Neuron (in vitro differentiated cells): ENCODE results near the gene CALY.
"Not testable (repeated sequence)": the region's sequence is repeated elsewhere in the genome, so short reads cannot be mapped to it uniquely, and the experiment has no call there.

ENCODE experiments used
- H2AFZ ChIP-seq: one replicate; pipeline ENCODE4 v1.6.1; 2013; ENCODE audit warnings: low read depth, mild to moderate bottlenecking, inconsistent platforms, low read length, moderate library complexity
- H3K27me3 ChIP-seq: one replicate; pipeline ENCODE4 v1.6.1; 2013; ENCODE audit warnings: low read length; ENCODE audit not compliant: insufficient read depth
- H3K36me3 ChIP-seq: one replicate; pipeline ENCODE4 v1.6.1; 2013; ENCODE audit warnings: low read length; ENCODE audit not compliant: insufficient read depth
- H3K4me1 ChIP-seq: one replicate; pipeline ENCODE4 v1.6.1; 2013; ENCODE audit warnings: low read length; ENCODE audit not compliant: insufficient read depth
- H3K4me3 ChIP-seq: 2 replicates; pipeline ENCODE4 v1.5.1; 2013; ENCODE audit warnings: mild to moderate bottlenecking, low read length, moderate library complexity
- H3K9me3 ChIP-seq: one replicate; pipeline ENCODE4 v1.6.1; 2013; ENCODE audit warnings: low read length

CALY gene

DNA sequence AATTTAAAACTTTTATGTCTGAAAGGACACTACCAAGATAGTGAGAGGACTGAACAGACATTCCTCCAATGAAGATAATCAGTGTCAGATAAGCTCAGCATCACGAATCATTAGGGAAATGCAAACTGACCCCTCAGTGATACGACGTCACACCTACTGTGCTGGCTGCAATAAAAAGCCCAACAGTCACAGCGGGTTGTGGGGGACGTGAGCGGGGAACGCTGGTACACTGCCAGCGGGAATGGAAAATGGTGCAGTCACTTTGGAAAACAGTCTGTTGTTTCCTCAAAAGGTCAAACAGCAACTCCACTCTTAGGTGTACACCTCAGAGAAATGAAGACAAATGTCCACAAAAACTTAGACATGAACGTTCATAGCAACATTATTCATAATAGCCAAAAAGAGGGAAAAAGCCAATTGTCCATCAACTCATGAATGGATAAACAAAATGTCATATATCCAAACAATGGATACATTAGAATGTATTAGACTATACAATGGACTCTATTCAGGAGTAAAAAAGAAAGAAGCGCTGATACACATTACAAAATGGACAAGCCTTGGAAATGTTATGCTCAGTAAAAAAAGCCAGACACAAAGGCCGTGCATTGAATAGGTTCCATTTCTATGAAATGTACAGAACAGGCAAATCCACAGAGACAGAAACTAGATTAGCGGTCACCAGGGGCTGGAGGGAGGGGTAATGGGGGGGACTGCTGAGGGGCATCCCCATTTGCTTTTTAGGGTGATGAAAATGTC is 38.8 kb upstream of the CALY start:
- Histone ChIP-seq H3K4me1 (peaks cover 19% of the 10 kb centered on the region), H3K27me3 (no peaks in the 10 kb centered on the region), H2AFZ (no peak overlapping the region), H3K36me3 (peaks cover 8% of the 10 kb centered on the region), H3K4me3 (no peak overlapping the region), H3K9me3 (peaks cover 2% of the 10 kb centered on the region)

DNA sequence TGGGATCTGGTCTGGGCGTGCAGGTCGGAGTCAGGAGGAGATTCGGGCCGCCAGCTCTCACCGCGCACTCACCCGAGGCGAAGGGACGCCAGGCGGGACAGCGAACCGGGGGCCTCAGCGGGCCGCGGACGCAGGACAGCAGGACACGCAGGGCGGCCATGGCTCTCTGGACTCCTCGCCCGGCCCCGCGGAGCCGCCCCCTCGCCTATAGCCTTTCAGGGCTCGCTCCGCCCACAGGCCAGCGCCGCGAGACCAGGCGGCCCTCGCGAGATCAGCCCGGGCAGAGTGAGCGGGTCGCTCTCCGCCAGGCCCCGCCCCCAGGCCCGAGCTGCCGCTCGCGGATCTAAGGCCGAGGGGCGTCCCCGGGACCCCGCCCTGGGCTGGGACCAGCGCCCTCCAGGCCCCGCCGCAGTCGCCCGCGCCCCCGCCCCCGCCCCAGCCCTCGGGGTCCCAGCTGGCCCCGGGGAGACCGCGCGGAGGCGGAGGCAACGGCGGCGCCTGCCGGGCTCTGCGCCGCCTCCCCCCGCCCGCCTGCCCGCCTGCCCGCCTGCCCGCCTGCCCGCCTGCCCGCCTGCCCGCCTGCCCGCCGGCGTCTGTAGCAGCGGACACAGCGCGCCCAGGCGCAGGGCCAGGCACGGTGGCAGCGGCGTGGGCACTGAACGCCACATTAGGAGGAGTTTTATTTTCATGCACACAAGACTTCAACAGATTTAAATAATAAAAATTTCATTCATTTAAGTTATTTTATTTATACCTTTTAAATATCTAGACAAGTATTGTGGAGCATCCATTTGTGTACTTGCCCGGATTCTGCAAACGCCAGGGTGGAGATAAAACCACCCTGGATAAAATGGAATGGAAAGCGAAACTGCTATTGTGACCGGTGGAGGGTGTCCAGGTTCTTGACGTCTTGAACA is 36.7 kb upstream of the CALY start, which contains the start of gene ECHS1:
TSS of gene ECHS1 (minus strand) at position 181 of the 917 bp plus-strand sequence. CDS start at position 160, 21 bp downstream.
- no peak within 1 kb of the TSS for H2AFZ ChIP-seq
- H3K9me3 ChIP-seq: no peaks in the 10 kb centered on the region
- H3K36me3 ChIP-seq: peaks cover 26% of the 10 kb centered on the region
- no peaks in the 10 kb centered on the region for H3K27me3 ChIP-seq
- H3K4me3 ChIP-seq: peak within 1 kb of the TSS; percentile 95
- H3K4me1 ChIP-seq: peaks cover 16% of the 10 kb centered on the region

DNA sequence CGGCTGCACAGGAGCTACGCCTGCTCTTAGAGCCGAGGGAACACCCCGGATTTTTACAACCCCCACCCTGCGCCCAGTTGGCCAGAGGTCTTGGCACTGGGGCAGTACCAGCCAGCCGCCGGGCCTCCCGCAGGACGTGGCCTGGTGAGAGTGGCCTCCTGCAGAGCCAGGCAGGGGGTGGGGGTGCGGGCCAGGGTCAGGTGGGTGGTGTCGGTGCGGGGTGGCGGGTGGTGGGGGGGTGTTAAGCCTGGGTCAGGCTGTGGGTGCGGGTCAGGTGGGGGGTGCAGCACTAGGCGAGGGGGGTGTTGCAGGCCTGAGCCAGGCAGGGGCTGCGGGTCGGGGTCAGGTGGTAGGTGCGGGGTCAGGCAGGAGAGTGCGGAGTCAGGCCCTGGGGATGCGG is 35.8 kb upstream of the CALY start:
- no peaks in the 10 kb centered on the region for H3K27me3 ChIP-seq
- H2AFZ ChIP-seq: no peak overlapping the region
- H3K4me1 ChIP-seq: peaks cover 8% of the 10 kb centered on the region
- no peaks in the 10 kb centered on the region for H3K9me3 ChIP-seq
- peak overlapping the region; percentile 95 for H3K4me3 ChIP-seq
- peaks cover 34% of the 10 kb centered on the region for H3K36me3 ChIP-seq

DNA sequence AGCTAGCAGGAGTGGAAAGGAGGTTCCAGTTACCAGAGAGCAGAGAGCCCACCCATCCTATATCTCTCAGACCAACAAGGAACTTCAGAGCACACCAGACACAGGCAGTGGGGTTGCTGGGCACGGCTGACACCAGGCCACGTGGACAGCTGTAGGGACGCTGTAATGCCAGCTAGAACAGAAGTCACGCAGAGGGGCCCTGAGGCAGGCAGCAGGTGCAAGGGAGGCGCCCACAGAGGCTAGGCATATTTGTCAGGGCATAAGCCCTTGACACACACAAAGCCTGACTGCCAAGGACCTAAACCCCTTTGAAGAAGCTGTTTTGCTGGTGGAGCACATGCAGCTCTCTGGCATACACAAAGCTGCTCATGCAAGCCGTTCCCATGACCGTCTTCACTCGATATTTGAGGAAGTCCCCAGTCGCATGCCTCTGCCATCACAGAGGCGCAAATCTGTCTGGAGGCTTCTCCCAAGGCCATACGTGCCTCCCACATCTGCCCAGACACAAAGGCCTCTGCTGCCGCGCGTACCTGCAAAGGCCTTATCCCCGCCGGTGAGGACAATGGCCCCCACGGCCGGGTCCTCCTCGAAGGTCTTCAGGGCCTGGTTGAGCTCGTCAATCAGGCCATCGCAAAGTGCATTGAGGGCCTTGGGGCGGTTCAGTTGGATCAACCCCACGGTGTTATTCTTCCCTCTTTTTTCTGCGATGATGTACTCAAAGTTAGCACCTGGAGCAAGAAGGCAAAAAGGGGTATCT is 33.5 kb upstream of the CALY start:
- Histone ChIP-seq H3K9me3 (no peaks in the 10 kb centered on the region), H3K36me3 (peaks cover 50% of the 10 kb centered on the region), H3K4me1 (peaks cover 8% of the 10 kb centered on the region), H2AFZ (no peak overlapping the region), H3K27me3 (no peaks in the 10 kb centered on the region), H3K4me3 (no peak overlapping the region)

DNA sequence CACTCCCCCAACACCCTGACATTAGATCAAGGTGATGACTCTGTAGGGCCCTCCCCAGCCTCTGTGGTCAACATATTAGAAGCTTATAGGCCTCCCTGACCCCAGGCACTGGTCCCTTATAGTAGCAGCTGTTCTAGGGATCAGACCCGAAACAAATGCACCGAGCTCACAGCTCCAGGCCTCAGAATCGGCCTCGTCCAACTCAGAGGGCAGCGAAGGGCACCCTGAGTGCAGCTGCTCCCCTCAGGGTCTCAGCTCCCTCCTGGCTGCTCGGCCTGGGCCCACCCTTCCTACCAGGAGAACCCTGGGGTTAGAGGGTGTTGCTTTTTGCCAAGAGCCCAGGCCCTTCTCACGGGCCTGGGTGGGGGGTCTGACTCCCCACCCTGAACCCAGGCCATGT is 31.5 kb upstream of the CALY start:
- Histone ChIP-seq H3K27me3 (no peaks in the 10 kb centered on the region), H3K9me3 (no peaks in the 10 kb centered on the region), H2AFZ (no peak overlapping the region), H3K4me1 (peaks cover 6% of the 10 kb centered on the region), H3K36me3 (peaks cover 63% of the 10 kb centered on the region), H3K4me3 (no peak overlapping the region)

DNA sequence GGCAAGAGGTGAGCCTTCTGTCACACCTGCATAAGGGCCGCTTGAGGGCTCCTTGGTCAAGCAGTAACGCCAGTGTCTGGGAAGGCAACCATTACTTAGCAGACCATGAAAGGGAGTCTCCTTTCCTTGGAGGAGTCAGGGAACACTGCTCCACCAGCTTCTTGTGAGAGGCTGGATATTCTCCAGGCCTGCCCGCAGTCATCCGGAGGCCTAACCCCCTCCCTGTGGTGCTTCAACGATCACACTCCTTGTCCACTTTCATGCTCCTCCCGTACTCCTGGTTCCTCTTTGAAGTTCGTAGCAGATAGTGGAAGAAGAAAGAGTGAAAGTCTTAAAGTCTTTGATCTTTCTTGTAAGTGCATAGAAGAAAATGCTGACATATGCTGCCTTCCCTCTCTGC is 30.8 kb upstream of the CALY start:
- not testable (repeated sequence) for H3K9me3 ChIP-seq, H3K27me3 ChIP-seq, H2AFZ ChIP-seq, H3K4me3 ChIP-seq, H3K4me1 ChIP-seq
- peaks cover 70% of the 10 kb centered on the region for H3K36me3 ChIP-seq

DNA sequence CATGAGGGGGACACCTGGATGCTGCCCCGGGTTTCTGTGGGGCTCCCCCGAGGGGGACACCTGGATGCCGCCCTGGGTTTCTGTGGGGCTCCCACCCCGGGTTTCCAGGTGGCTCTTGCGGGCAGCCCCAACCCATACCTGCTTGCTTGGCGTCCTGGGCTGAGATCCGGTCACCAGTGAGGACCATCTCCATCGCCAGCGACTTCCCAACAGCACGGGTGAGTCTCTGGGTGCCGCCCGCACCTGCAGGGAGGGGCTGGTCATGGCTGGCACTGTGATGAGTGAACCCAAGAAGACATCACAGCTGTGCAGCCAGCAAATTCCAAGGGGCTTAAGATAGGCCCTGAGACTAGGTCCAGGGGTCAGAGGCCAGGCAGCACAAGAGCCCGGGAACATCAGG is 30.1 kb upstream of the CALY start:
- H3K4me3 ChIP-seq: no peak overlapping the region
- no peaks in the 10 kb centered on the region for H3K9me3 ChIP-seq
- peaks cover 73% of the 10 kb centered on the region for H3K36me3 ChIP-seq
- no peaks in the 10 kb centered on the region for H3K27me3 ChIP-seq
- H3K4me1 ChIP-seq: no peaks in the 10 kb centered on the region
- H2AFZ ChIP-seq: no peak overlapping the region

DNA sequence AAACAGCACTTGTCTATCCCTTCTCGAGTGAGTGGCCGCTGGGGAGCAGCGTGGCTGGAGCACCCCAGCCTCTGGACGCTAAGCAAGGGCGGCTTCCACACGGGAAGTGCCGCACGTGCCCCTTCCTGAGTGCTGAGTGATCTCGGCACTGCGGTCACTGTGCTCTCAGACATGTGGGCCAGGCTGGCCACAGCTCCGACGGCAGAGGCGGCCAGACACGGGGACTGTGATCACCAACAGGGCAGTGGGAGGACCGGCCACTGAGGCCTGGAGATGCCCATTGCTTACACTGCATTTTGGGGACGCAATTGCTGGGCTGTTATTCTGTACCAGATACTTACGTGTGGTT is 29.4 kb upstream of the CALY start:
- no peaks in the 10 kb centered on the region for H3K9me3 ChIP-seq
- H2AFZ ChIP-seq: no peak overlapping the region
- no peaks in the 10 kb centered on the region for H3K27me3 ChIP-seq
- no peak overlapping the region for H3K4me3 ChIP-seq
- peaks cover 70% of the 10 kb centered on the region for H3K36me3 ChIP-seq
- no peaks in the 10 kb centered on the region for H3K4me1 ChIP-seq

DNA sequence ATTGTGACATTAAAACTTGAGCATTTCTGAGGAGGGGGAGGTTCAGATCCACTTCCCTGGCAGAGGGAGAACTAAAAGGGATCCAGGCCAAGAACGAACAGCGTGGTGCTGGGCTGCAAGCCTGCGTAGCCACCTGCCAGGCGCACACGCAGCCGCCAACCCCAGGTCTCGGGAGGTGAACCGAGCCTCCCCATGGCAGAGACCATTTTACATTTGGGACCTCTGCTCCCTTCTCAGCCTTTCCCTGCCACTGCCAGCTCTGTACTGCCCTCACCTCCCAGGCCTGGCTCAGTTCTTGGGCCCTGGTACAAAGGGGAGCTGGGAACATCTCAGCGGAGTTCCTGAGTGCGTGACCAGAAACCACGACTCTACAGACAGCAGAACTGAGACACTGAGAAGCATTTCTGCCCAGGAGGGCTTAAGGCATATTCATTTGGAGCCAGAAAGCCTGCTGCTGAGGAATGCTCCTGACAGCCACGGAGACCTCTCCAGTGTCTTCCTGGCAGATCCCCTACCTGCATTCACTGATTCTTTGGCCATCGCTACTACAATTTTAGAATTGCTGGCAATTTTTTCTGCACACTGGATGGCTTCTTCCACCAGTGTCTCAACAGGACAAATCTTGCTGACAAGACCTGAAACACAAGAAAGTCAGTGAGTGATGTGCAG is 28.9 kb upstream of the CALY start:
- Histone ChIP-seq H2AFZ (no peak overlapping the region), H3K4me1 (no peaks in the 10 kb centered on the region), H3K36me3 (peaks cover 69% of the 10 kb centered on the region), H3K4me3 (no peak overlapping the region), H3K27me3 (no peaks in the 10 kb centered on the region), H3K9me3 (no peaks in the 10 kb centered on the region)

DNA sequence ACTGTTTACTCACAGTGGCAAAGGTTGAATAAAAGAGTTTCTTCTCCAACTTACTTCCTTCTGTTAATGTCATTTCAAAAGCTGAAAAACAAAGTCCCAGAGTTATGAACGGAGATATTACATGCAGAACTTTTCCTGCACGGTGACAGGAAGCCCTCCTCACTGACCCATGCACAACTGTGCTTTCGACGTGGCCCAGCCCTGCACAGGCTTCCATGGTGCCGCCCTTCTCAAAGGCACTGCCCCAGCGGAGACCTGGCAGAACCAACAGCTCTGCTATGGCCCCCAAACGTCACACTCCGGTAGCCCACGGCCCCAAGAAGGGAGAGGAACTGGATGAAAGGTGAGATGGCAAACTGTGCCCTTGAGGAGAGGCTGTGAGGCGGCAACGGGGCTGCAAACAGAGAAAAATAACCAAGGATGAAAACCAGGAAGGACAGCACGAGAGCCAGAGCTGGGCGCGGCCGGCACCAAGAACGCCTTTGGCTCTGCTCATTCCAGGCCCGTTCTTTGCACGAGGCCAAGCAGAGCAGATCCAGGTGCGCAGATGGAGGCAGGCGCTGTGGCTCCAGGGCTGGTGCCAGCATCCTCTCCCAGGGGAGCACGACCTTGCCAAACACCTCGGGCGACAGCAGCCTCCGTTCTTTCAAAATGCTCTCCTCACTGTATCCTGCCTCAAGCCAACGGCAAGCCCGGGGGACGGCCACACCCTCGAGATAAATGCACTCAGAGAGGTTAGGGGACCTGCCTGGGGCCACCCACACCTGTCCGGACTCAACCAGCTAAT is 28.1 kb upstream of the CALY start:
- Histone ChIP-seq H3K9me3 (no peaks in the 10 kb centered on the region), H3K4me3 (no peak overlapping the region), H2AFZ (no peak overlapping the region), H3K36me3 (peaks cover 61% of the 10 kb centered on the region), H3K27me3 (no peaks in the 10 kb centered on the region), H3K4me1 (no peaks in the 10 kb centered on the region)

DNA sequence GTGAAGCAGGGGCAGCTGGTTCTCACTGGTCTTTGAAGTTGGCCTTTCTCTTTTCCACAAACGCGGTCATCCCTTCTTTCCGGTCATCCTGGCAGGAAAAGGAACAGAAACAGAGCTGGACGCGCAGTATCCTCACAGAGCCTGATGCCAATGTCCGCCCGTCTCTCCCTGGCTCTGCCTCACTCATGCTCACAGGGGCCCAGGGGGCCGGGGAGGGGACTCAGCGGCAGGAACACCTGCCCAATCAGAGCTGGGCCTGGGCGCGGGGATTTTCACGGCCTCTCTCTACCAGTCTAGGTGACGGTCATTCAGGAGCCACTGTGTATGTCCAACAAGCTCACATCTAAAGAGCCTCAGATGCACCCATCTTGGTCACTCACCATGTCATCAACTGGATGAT is 26.1 kb upstream of the CALY start:
- H3K27me3 ChIP-seq: no peaks in the 10 kb centered on the region
- no peak overlapping the region for H2AFZ ChIP-seq
- H3K4me3 ChIP-seq: no peak overlapping the region
- H3K9me3 ChIP-seq: no peaks in the 10 kb centered on the region
- H3K4me1 ChIP-seq: no peaks in the 10 kb centered on the region
- peaks cover 44% of the 10 kb centered on the region for H3K36me3 ChIP-seq

DNA sequence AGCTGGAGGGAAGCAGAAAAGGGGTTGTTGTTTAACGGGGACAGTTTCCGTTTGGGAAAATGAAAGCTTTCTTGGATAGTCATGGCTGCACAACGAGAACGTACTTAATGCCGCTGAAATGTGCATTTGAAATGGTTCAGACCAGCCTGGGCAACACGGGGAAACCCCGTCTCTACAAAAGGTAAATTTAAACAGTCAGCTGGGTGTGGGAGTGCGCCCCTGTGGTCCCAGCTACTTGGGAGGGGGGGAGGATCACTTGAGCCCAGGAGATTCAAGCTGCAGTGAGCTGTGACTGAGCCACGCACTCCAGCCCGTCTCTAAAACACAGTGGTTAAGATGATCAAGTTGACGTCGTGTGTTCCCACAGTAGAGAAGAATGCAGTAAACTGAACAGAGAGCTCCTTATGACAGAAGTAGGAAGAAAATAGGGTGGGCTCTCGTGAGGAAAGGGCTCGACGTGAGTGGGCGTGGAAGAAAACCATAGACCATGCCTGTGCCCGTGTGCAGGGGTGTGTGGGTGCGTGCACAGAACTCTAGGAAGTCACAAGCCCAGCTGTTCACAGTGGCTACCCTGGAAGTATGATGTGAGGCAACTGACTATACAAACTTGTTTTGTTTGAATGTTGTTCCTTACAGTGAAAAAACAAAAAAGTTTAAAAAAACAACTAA is 25.2 kb upstream of the CALY start:
- Histone ChIP-seq H3K27me3 (no peaks in the 10 kb centered on the region), H3K36me3 (peaks cover 42% of the 10 kb centered on the region), H3K4me1 (peaks cover 2% of the 10 kb centered on the region), H3K9me3 (no peaks in the 10 kb centered on the region), H2AFZ (no peak overlapping the region), H3K4me3 (no peak overlapping the region)
